C4-2B (cell line): ENCODE data around the gene TANGO6.

Experiments used
- H3K27ac ChIP-seq: fragments of 450-650 bp; 2 replicates; pipeline ENCODE4 v1.5.1; 2017
- ZFX ChIP-seq: fragments of 450-650 bp; IDR thresholded peaks from 2 replicates; pipeline ENCODE4 v1.6.1; 2017
- TF ChIP-seq, protein P1 (sequence below): fragments of 450-650 bp; conservative IDR thresholded peaks from 2 replicates; pipeline ENCODE4 v1.5.1; 2017; ENCODE audit warnings: mild to moderate bottlenecking

Gene TANGO6

DNA sequence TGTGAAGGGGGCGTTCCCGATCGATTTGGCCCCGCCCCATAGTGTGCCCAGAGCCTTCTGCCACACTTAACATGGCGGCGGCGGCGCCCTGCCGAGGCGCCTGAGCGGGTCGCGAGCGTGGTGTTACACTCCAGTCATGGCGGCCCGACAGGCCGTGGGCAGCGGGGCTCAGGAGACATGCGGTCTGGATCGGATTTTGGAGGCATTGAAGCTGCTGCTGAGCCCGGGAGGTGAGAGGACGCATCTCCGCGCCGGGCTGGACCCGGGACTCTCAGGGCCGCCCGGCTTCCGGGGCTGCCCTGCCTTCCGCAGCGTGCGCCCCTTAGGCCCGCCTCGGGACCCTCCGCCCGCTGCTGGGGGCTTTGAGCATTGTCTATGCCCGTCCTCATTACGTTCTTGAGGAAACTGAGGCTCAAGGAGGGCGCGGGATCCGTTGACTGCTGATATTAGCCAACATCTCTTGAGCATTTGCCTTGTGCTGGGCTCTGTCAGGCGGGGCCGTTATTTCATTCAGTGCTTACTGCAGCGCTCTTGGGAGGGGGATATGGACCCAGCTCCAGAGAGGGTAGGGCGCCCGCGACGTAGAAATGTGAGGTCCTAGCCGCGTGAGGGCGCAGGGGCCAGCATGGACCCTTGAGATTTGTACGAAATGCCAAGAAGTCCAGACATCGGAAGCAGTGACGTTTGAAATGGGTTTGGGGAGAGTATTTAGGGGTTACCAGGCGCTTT is at the start of gene TANGO6:
TANGO6 (plus strand) TSS at position 50 of the 729 bp plus-strand sequence; CDS start at position 137, 87 bp downstream.
- peak within 1 kb of the TSS; percentile 84 for H3K27ac ChIP-seq

DNA sequence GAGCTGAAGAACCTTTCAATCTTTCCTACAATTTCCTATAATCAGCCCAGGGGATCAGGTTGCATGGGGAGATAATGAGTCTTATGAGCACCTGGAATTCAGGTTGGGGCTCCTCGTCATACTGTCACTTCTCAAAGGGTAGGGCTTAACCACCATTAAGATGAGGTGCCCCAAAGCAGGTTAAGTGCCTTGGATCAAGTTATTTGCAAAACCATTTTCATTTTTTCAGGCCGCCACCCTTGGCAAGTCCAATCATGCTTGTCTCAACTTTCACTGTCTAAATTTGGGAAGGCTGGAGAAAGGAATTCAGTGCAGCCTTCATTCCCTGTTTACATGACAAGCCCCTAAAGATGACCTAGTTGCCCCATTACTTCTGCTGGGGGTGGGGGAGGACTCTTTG is 44.9 kb upstream of the TANGO6 start:
- TF ChIP-seq, protein P1, sequence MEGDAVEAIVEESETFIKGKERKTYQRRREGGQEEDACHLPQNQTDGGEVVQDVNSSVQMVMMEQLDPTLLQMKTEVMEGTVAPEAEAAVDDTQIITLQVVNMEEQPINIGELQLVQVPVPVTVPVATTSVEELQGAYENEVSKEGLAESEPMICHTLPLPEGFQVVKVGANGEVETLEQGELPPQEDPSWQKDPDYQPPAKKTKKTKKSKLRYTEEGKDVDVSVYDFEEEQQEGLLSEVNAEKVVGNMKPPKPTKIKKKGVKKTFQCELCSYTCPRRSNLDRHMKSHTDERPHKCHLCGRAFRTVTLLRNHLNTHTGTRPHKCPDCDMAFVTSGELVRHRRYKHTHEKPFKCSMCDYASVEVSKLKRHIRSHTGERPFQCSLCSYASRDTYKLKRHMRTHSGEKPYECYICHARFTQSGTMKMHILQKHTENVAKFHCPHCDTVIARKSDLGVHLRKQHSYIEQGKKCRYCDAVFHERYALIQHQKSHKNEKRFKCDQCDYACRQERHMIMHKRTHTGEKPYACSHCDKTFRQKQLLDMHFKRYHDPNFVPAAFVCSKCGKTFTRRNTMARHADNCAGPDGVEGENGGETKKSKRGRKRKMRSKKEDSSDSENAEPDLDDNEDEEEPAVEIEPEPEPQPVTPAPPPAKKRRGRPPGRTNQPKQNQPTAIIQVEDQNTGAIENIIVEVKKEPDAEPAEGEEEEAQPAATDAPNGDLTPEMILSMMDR: no peak
- no peak for TF ChIP-seq ZFX
- no peak overlapping the region for H3K27ac ChIP-seq

More for the DNA sequence above, at the start of gene TANGO6:
- TF ChIP-seq, protein P1: peak; percentile 40
- TF ChIP-seq ZFX: peak; percentile 84

DNA sequence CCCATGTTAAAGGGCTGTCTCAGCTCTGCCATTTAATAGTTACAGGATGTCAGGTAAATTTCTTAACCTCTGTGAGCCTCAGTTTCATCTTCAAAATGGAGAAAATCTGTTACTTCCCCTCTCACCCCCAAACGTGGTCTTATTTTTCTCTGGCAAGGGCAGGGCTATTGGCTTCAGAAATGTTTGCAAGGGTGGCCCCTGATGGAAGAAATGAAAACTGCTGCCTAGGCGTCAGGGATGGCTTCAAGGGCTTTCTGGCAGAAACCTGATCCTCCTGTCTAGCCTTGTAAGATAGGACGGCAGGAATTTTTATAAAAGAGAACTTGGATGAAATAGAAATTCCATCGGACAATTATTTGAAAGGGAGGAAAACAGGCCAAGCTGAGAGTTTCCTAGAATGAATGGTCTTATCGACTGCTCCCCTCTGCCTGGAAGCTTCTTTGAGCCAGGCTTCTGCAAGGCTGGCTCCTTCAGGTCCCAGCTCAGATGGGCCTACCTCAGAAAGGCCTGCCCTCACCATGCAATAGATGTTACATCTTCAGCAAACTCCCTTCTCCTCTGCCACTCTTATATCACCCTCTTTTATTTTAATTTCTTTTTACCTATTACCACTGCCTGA is 43.0 kb upstream of the TANGO6 start:
- H3K27ac ChIP-seq: no peak overlapping the region
- no peak for TF ChIP-seq ZFX
- TF ChIP-seq, protein P1: peak; percentile 83

DNA sequence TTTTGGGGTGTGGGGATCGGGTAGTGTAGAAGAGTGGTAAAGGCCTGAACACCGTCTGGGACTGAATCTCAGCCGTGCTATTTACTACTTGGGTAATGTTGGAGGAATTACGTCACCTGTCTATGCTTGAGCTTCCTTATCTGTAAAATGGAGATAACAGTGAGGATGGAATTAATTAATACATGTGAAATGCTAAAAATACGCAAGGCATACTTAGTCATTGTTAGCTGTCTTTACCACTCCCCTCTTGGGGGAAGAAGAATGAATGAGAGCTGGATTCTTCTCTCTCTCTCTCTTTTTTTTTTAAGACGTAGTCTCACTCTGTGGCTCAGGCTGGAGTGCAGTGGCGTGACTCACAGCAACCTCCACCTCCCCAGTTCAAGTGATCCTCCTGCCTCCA is 41.1 kb upstream of the TANGO6 start:
- TF ChIP-seq ZFX: no peak
- TF ChIP-seq, protein P1: no peak
- H3K27ac ChIP-seq: no peak overlapping the region

DNA sequence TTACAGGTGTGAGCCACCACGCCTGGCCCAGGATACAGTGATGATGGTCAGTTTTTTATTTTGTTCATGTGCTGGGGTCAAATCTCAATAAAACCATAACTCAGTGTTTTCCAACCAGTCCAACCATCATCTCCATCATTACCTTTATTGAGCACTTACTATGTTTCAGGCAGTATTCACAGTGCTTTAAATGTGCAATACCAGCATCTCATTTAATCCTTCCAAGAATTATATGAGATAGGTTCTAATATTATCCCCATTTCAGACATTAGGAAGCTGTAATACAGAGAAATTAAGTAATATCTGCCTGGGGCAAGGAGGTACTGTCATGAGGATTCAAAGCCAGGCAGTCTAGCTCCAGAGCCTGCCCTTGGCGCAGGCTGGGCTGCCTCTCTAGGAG is 36.9 kb upstream of the TANGO6 start:
- TF ChIP-seq ZFX: no peak
- TF ChIP-seq, protein P1: no peak
- no peak overlapping the region for H3K27ac ChIP-seq

DNA sequence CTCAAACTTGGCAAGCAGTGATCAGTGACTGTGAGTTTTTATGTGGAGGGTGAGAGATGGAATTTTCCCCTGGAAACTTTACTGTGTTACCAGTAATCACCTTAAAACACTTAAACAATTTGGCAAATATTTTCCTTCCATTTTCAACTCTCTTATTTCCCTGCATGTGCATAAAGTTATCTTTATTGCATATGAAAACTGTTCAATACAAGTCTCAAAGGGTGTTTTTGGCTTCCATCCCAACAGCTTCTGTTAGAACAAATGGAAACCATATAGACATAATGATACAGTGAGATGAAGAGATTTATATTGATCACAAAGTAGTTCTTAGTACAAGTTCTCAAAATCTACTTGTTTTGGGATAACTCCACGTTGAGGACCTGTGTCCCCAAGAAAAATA is 36.4 kb upstream of the TANGO6 start:
- TF ChIP-seq, protein P1: no peak
- no peak for TF ChIP-seq ZFX
- no peak overlapping the region for H3K27ac ChIP-seq

DNA sequence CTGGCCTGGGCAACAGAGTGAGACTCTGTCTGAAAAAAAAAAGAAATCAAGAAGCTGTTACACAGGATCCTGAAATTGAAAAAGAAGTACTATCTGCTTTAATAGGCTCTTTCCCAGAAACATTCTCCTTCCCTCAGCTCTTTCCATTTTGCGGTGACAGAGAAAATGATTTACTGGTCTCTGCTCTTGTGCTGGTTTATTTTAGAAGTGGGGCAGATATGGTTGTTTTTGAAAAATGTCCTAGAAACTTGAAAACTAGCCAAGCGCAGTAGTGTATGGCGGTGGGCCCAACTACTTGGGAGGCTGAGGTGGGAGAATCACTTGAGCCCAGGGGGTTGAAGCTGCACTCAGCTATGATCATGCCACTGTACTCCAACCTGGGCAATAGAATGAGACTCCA is 28.8 kb upstream of the TANGO6 start:
- H3K27ac ChIP-seq: no peak overlapping the region
- no peak for TF ChIP-seq ZFX
- TF ChIP-seq, protein P1: no peak
